Measurements from ENCODE around the gene GOLGA6L7. TPM values are rescaled to one million over a fixed set of nuclear protein-coding genes. Genes with fewer than 3 reads are reported as not detected.
"Not testable (repeated sequence)": the region's sequence is repeated elsewhere in the genome, so short reads cannot be mapped to it uniquely, and the experiment has no call there.

The GOLGA6L7 gene
- total RNA-seq, 6 experiments from 2014 or later: not detected

DNA sequence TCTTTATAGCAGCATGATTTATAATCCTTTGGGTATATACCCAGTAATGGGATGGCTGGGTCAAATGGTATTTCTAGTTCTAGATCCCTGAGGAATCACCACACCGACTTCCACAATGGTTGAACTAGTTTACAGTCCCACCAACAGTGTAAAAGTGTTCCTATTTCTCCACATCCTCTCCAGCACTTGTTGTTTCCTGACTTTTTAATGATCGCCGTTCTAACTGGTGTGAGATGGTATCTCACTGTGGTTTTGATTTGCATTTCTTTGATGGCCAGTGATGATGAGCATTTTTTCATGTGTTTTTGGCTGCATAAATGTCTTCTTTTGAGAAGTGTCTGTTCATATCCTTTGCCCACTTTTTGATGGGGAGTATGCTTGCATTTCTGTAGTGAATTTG is 30.3 kb downstream of the GOLGA6L7 start:
- ATAC-seq; intact Hi-C loops (cut with DNase I); H3K36me3 ChIP-seq; H3K4me3 ChIP-seq; DNase-seq; H3K9me3 ChIP-seq; H3K4me1 ChIP-seq; H3K27ac ChIP-seq; H3K27me3 ChIP-seq: not testable (repeated sequence)
- WGBS (ENCODE audit: insufficient coverage, low coverage, low lambda C conversion rate, missing lambda C conversion rate): 79% methylated on average over 3 of the region's 3 CpGs

DNA sequence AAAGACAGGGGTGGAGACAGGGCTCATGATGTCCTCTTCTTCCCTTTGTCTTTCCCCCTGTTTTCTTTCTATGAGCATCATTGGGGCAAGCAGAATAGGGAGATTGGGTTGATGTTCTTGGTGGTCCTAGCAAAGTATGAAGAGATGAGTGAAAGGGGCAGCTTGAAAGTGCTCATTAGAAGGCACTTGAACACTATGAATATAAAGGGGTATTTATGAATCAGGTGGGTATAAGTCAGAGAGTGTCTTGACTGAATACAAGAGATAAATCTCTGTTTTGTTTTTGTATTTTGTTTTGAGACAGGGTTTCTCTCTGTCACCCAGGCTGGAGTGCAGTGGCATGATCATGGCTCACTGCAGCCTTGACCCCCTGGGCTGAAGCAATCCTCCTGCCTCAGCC is 34.4 kb downstream of the GOLGA6L7 start:
- H3K4me1 ChIP-seq; H3K36me3 ChIP-seq; H3K27ac ChIP-seq; H3K27me3 ChIP-seq; intact Hi-C loops (cut with DNase I); ATAC-seq; DNase-seq; H3K4me3 ChIP-seq; H3K9me3 ChIP-seq: not testable (repeated sequence)

DNA sequence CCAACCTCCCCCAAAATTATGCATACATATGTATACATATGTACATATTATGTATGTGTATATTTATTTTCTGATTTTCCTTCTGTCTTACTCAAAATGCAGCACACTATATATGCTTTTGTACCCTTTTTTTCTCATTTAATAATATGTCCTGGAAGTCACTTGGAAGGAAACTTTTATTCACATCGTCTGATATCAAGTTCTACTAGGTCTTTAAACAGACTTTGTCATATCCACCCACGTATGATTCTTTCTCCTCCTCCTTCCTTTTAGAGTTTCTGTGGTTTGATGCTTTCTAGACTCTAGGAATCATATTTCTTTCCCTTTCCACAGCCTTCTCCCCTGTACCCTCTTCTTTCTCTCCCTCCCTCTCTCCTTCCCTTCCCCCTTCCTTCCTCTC is 35.1 kb downstream of the GOLGA6L7 start:
- ATAC-seq, H3K36me3 ChIP-seq: not testable (repeated sequence)

DNA sequence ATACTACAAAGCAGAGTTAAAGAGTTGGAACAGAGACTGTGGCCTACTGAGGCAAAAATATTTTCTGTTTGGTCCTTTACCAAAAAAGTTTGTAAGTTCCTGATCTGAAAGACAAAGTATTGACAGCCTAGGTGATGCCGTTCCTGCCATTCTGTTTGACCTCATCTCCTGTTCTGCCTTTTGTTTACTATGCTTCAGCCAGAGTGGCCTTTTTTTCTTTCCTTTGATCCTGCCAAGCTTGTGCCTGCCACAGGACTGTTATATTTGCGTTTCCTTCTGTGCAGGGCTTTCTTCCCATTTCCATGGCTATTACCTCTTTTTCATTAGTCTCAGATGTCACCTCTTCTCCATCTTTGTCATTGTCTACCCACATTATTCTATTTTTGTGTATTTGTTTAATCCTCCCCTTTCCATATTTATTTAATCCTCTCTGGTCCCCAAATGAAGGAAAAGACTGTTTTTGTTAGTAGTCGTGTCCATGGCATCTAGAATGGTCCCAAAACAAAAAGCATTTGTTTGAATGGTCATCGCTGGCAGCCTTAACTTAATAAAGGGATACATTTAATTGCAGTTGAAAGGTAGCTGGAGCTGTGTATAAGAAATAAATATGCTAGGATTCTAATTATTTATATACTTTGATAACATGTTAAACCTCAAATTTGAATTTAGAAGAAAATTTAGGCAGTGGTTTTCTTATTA is 36.4 kb downstream of the GOLGA6L7 start:
- H3K36me3 ChIP-seq; intact Hi-C loops (cut with DNase I); H3K4me3 ChIP-seq; DNase-seq; H3K9me3 ChIP-seq; H3K27ac ChIP-seq; H3K4me1 ChIP-seq; H3K27me3 ChIP-seq: not testable (repeated sequence)
- peak in 2 of 4 donors; percentile 33 to 57 for ATAC-seq
- WGBS (ENCODE audit: insufficient coverage, low coverage, low lambda C conversion rate, missing lambda C conversion rate): 50% methylated on average over 4 of the region's 4 CpGs

More for the DNA sequence above, 35.1 kb downstream of the GOLGA6L7 start:
- H3K9me3 ChIP-seq; H3K4me3 ChIP-seq; DNase-seq; H3K4me1 ChIP-seq; H3K27ac ChIP-seq; intact Hi-C loops (cut with DNase I); H3K27me3 ChIP-seq: not testable (repeated sequence)
- 13% methylated on average over 1 of the region's 2 CpGs for WGBS (ENCODE audit: insufficient coverage, low coverage, low lambda C conversion rate, missing lambda C conversion rate)

DNA sequence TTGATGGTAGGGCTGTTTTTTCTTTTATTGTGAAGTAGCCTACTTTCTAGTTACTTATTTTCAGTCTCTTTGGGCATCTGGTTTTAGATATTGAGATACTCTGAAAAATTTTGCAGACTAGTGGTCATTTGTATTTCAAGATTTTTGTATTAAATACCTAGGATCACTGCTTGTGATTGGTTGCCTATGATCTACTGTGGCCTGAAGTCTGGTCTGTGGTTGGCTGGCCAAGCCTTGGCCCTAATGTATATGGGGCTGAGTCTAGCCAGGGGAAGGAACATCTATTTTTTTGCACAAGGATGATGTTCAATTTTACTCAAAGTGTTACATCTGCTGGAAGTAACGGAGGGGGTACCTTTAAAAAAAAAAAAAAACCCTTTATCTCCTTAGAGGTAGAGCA is 38.0 kb downstream of the GOLGA6L7 start:
- WGBS (ENCODE audit: insufficient coverage, low coverage, low lambda C conversion rate, missing lambda C conversion rate): 83% methylated on average over 1 of the region's 1 CpG
- H3K36me3 ChIP-seq; H3K4me1 ChIP-seq; ATAC-seq; intact Hi-C loops (cut with DNase I); H3K27ac ChIP-seq; H3K9me3 ChIP-seq; DNase-seq; H3K27me3 ChIP-seq; H3K4me3 ChIP-seq: not testable (repeated sequence)

DNA sequence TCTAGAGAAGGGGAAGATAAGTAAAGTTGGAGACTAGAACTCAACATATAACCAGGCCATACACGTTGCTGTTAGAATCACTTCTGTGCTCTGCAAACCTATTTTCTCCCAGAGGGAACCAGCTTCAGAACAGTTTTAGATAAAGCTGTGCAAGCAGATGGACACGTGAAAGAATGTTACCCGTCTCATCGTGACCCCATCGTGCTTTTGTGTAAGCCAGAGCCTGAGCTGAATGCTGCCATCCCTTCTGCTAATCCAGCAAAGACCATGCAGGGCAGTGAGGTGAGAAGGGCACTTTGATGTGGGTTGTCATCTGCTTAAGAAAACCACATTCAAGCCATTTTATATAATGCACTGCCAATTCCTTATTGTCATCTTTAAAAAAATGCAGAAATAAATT is 40.3 kb downstream of the GOLGA6L7 start:
- WGBS (ENCODE audit: insufficient coverage, low coverage, low lambda C conversion rate, missing lambda C conversion rate): 64% methylated on average over 5 of the region's 5 CpGs
- not testable (repeated sequence) for H3K9me3 ChIP-seq, H3K27ac ChIP-seq

DNA sequence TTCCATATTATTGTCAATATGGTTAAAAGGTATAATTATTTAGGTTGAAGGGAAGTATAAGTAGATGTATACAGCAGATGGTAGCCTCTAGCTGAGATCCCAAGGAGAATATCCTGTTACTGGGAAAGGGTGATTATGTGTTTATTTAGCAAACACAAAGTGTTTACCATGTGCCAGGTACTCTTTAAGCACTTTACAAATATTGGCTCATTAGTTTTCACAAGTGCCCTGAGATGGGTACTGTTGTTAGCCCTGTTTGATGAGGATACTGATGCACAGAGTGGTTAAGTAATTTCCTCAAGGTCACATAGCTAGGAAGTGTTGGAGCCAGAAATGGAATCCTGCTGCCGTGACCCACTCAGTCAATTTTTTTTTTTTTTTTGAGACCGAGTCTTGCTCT is 48.1 kb downstream of the GOLGA6L7 start:
- ATAC-seq; DNase-seq; H3K36me3 ChIP-seq; H3K9me3 ChIP-seq; H3K4me3 ChIP-seq; H3K4me1 ChIP-seq; H3K27me3 ChIP-seq; H3K27ac ChIP-seq; intact Hi-C loops (cut with DNase I): not testable (repeated sequence)
- WGBS (ENCODE audit: insufficient coverage, low coverage, low lambda C conversion rate, missing lambda C conversion rate): 40% methylated on average over 1 of the region's 2 CpGs

More for the DNA sequence above, 40.3 kb downstream of the GOLGA6L7 start:
- H3K4me3 ChIP-seq; ATAC-seq; intact Hi-C loops (cut with DNase I); H3K36me3 ChIP-seq; H3K4me1 ChIP-seq; H3K27me3 ChIP-seq; DNase-seq: not testable (repeated sequence)

DNA sequence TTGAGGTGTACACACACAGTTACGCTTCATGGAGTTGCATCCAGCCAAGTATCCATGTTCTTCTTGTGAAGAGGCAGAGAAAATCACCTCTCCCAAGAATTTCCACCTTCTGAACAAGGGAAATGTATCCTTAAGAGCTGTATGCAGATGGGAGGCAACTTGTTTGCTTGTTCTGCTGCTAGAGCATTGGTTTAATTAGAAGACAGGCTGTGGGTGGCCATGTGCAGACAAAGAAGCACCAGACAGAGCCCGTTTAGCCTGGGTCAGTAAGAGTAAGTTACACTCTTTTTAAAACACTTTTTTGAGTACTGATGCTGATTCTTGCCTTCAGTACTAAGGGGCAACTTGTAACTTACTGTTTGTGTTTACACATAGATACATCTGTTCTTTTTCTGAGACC is 50.2 kb downstream of the GOLGA6L7 start:
- H3K27ac ChIP-seq; DNase-seq; H3K4me1 ChIP-seq; H3K27me3 ChIP-seq; ATAC-seq; H3K36me3 ChIP-seq; intact Hi-C loops (cut with DNase I); H3K9me3 ChIP-seq; H3K4me3 ChIP-seq: not testable (repeated sequence)
- WGBS (ENCODE audit: insufficient coverage, low coverage, low lambda C conversion rate, missing lambda C conversion rate): 70% methylated on average over 1 of the region's 2 CpGs

DNA sequence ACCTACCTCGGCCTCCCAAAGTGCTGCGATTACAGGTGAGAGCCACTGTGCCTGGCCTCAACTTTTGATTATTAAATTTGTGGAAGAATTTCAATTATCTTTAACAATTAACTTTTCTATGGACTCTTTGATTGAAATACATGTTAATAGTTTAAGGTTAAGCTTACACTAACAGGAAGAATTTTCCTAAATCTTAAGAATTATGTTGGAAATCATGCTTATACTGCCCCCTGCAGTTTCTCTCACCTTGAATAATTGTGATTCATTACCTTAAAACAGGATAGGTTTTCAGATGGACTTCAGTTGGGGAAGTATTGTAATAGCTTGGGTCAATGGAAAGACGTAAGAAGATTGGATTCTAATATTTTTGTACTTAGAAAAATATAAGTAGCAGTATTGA is 54.2 kb downstream of the GOLGA6L7 start:
- H3K27me3 ChIP-seq; H3K27ac ChIP-seq; H3K4me1 ChIP-seq; H3K4me3 ChIP-seq; H3K36me3 ChIP-seq; DNase-seq; ATAC-seq; intact Hi-C loops (cut with DNase I); H3K9me3 ChIP-seq: not testable (repeated sequence)
- WGBS (ENCODE audit: insufficient coverage, low coverage, low lambda C conversion rate, missing lambda C conversion rate): 70% methylated on average over 3 of the region's 3 CpGs
- TF ChIP-seq, protein P1, sequence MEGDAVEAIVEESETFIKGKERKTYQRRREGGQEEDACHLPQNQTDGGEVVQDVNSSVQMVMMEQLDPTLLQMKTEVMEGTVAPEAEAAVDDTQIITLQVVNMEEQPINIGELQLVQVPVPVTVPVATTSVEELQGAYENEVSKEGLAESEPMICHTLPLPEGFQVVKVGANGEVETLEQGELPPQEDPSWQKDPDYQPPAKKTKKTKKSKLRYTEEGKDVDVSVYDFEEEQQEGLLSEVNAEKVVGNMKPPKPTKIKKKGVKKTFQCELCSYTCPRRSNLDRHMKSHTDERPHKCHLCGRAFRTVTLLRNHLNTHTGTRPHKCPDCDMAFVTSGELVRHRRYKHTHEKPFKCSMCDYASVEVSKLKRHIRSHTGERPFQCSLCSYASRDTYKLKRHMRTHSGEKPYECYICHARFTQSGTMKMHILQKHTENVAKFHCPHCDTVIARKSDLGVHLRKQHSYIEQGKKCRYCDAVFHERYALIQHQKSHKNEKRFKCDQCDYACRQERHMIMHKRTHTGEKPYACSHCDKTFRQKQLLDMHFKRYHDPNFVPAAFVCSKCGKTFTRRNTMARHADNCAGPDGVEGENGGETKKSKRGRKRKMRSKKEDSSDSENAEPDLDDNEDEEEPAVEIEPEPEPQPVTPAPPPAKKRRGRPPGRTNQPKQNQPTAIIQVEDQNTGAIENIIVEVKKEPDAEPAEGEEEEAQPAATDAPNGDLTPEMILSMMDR (IDR thresholded peaks at IDR 0.05): peak in 3 of 4 donors; percentile 17 to 33 (median 21)

All from right lobe of liver (tissue), 6 donors.